Natural killer cell (primary cell): ENCODE results near the gene BBX. TPM values are rescaled to one million over a fixed set of nuclear protein-coding genes. Genes with fewer than 3 reads are reported as not detected.
A peak's percentile ranks its signal among the peaks of the same experiment; 100 is the strongest.

Experiments used
- ATAC-seq, 3 donors: fragments of 150-1000 bp in 2 of 3; fragments of 200-7000 bp in 1 of 3; cut with Tn5 transposase; 1 replicate in 1 of 3; 2 replicates in 2 of 3; pipeline ENCODE4 v1.10.0; 2021; ENCODE audit warnings: mild to moderate bottlenecking in 2 of 3, moderate library complexity in 2 of 3
- DNase-seq, 2 donors: peaks; one replicate each; pipeline versions ENCODE4 v3.0.0 to v3.0.0-alpha.2; 2013 to 2021; ENCODE audit warnings: mixed read lengths in 1 of 2
- H3K27ac ChIP-seq: one replicate; pipeline ENCODE4 v1.5.1; 2013; ENCODE audit warnings: mild to moderate bottlenecking, low read length
- H3K27me3 ChIP-seq: one replicate; pipeline ENCODE4 v1.6.1; 2013; ENCODE audit warnings: low read length; ENCODE audit not compliant: control insufficient read depth, insufficient read depth
- H3K36me3 ChIP-seq: one replicate; pipeline ENCODE4 v1.6.1; 2013; ENCODE audit warnings: low read length; ENCODE audit not compliant: control insufficient read depth, insufficient read depth
- H3K4me1 ChIP-seq: one replicate; pipeline ENCODE4 v1.6.1; 2013; ENCODE audit warnings: low read length; ENCODE audit not compliant: control insufficient read depth, insufficient read depth
- H3K4me3 ChIP-seq: one replicate; pipeline ENCODE4 v1.5.1; 2013; ENCODE audit warnings: low read length
- H3K9me3 ChIP-seq: one replicate; pipeline ENCODE4 v1.6.1; 2013; ENCODE audit warnings: low read length; ENCODE audit not compliant: control insufficient read depth, insufficient read depth
- H3K27ac Mint-ChIP-seq, 2 donors: one replicate each; pipeline ENCODE4 v1.8.0; 2022; ENCODE audit warnings: mild to moderate bottlenecking in 2 of 2, mixed read lengths in 2 of 2, moderate library complexity in 1 of 2
- H3K27me3 Mint-ChIP-seq, 2 donors: one replicate each; pipeline ENCODE4 v1.8.0; 2022; ENCODE audit warnings: low read depth in 2 of 2, mixed read lengths in 2 of 2
- H3K36me3 Mint-ChIP-seq: one replicate; pipeline ENCODE4 v1.8.0; 2022; ENCODE audit warnings: mixed read lengths
- H3K4me1 Mint-ChIP-seq, 2 donors: one replicate each; pipeline ENCODE4 v1.8.0; 2022; ENCODE audit warnings: mixed read lengths in 2 of 2
- H3K4me3 Mint-ChIP-seq: one replicate; pipeline ENCODE4 v1.8.0; 2022; ENCODE audit warnings: mild to moderate bottlenecking, moderate library complexity, mixed read lengths
- H3K9me3 Mint-ChIP-seq, 2 donors: one replicate each; pipeline ENCODE4 v1.8.0; 2022; ENCODE audit warnings: mixed read lengths in 2 of 2
- CTCF ChIP-seq: fragments of 200-600 bp; IDR thresholded peaks from one replicate; pipeline ENCODE4 v1.8.0; 2022; ENCODE audit warnings: antibody characterized with exemption
- WGBS: methylation state at CpG from one replicate; pipeline ENCODE4 v1.1.7; 2013; ENCODE audit warnings: missing lambda C conversion rate; ENCODE audit not compliant: insufficient coverage; 5-methylcytosine and 5-hydroxymethylcytosine counted together
- intact Hi-C: fragments of 100-400 bp; cut with micrococcal nuclease; formaldehyde crosslinking; loops from one replicate; pipeline ENCODE4 v1.14.2; 2022
- total RNA-seq, 4 donors: library from RNA; stranded (reverse); fragments of 120-200 nt in 1 of 4; gene quantifications; one replicate each; pipeline versions ENCODE4 v1.2.3 to v1.2.4, GENCODE V29; 2013 to 2022

BBX gene
- total RNA-seq, 3 donors from 2014 or later (not counting 1 experiment from before 2014, with no cell fraction given): 80.0 to 87.1 (median 83.4) TPM

DNA sequence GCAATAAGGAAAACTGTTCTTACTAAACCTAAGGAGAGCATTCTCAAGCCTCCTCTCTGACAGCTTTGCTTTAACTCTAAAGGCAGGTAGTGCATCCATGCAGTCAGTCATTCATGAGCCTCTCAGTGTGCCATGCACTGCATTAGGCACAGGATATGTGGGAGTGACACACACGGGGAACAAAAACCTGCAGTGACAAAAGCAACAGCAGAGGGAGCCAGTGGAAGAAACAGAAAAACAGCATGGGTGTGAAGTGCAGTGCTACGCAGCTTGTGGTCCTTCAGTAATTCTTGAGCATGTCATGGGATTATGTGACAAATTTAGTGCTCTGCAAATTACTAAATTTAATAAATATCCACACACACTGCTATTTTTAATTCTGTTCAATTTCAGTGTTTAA lies 230.7 kb downstream of the BBX start:
- H3K4me3 ChIP-seq: no peak overlapping the region
- no peaks in the 10 kb centered on the region for H3K4me1 ChIP-seq
- Mint-ChIP-seq H3K27ac (no peak overlapping the region), H3K9me3 (no peaks in the 10 kb centered on the region), H3K36me3 (no peaks in the 10 kb centered on the region), H3K4me1 (no peaks in the 10 kb centered on the region), H3K4me3 (no peak overlapping the region), H3K27me3 (no peaks in the 10 kb centered on the region)
- WGBS: 44% methylated on average over 2 of the region's 2 CpGs
- TF ChIP-seq CTCF: no peak
- peak in 2 of 3 donors; percentile 31 to 48 for ATAC-seq
- intact Hi-C loops: no loop called here
- peak in 1 of 2 donors; percentile 38 for DNase-seq
- no peaks in the 10 kb centered on the region for H3K9me3 ChIP-seq
- H3K27ac ChIP-seq: no peak overlapping the region
- no peaks in the 10 kb centered on the region for H3K27me3 ChIP-seq
- H3K36me3 ChIP-seq: peaks cover 22% of the 10 kb centered on the region

DNA sequence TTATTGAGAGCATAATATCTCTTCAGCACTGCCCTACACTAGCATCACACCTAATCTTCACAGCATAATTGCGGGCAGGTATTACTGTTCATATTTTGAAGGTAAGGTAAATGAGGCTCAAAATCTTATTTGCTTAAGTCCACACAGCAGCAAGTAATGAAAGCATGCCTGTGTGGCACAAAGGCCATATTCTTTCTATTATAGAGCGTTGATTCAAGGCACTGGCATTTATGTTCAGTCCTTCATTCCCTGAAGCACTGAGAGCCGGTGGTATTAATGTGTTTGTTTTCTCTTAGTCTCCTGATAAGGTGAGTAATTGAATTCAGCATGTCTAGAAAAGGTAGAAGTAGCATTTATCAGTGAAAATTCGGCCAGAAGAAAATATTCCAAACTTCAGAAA lies 231.2 kb downstream of the BBX start:
- ATAC-seq (no peak), DNase-seq (no peak)
- Histone ChIP-seq H3K27ac (no peak overlapping the region), H3K4me1 (no peaks in the 10 kb centered on the region), H3K36me3 (peaks cover 22% of the 10 kb centered on the region), H3K27me3 (no peaks in the 10 kb centered on the region), H3K4me3 (no peak overlapping the region), H3K9me3 (no peaks in the 10 kb centered on the region)
- Mint-ChIP-seq H3K4me1 (no peaks in the 10 kb centered on the region), H3K9me3 (no peaks in the 10 kb centered on the region), H3K36me3 (no peaks in the 10 kb centered on the region), H3K27me3 (no peaks in the 10 kb centered on the region), H3K4me3 (no peak overlapping the region), H3K27ac (no peak overlapping the region)
- TF ChIP-seq CTCF: no peak
- intact Hi-C loops: no loop called here
- 89% methylated on average over 3 of the region's 4 CpGs for WGBS

GRCh38 chr3:107756649-107757048 lies 233.9 kb downstream of the BBX start:
- peaks cover 19% of the 10 kb centered on the region for H3K36me3 ChIP-seq
- ATAC-seq: no peak
- TF ChIP-seq CTCF: no peak
- WGBS: 96% methylated on average over 2 of the region's 2 CpGs
- Mint-ChIP-seq H3K9me3 (no peaks in the 10 kb centered on the region), H3K36me3 (no peaks in the 10 kb centered on the region), H3K4me3 (no peak overlapping the region), H3K4me1 (peaks cover 0 to 5% of the 10 kb centered on the region in 2 donors), H3K27ac (no peak overlapping the region), H3K27me3 (no peaks in the 10 kb centered on the region)
- H3K4me1 ChIP-seq: no peaks in the 10 kb centered on the region
- intact Hi-C loops: no loop called here
- no peak for DNase-seq
- no peak overlapping the region for H3K4me3 ChIP-seq
- no peaks in the 10 kb centered on the region for H3K27me3 ChIP-seq
- no peak overlapping the region for H3K27ac ChIP-seq
- no peaks in the 10 kb centered on the region for H3K9me3 ChIP-seq

GRCh38 chr3:107757140-107757539 lies 234.4 kb downstream of the BBX start:
- Histone ChIP-seq H3K27ac (no peak overlapping the region), H3K27me3 (no peaks in the 10 kb centered on the region), H3K36me3 (peaks cover 17% of the 10 kb centered on the region), H3K9me3 (no peaks in the 10 kb centered on the region), H3K4me3 (no peak overlapping the region), H3K4me1 (no peaks in the 10 kb centered on the region)
- DNase-seq: no peak
- intact Hi-C loops: no loop called here
- Mint-ChIP-seq H3K27ac (no peak overlapping the region), H3K36me3 (no peaks in the 10 kb centered on the region), H3K4me1 (peaks cover 0 to 5% of the 10 kb centered on the region in 2 donors), H3K27me3 (no peaks in the 10 kb centered on the region), H3K4me3 (no peak overlapping the region), H3K9me3 (no peaks in the 10 kb centered on the region)
- no peak for TF ChIP-seq CTCF
- no peak for ATAC-seq
- 100% methylated on average over 1 of the region's 2 CpGs for WGBS
